Neural cell (in vitro differentiated cells): ENCODE measurements around the gene ARFGAP1. TPM values are rescaled to one million over a fixed set of nuclear protein-coding genes. Genes with fewer than 3 reads are reported as not detected.

Source experiments
- H2AFZ ChIP-seq: fragments of 200-600, 300-800 bp; sonication (generic), shearing (Covaris generic); 2 replicates; pipeline ENCODE4 v1.6.0; 2014; ENCODE audit warnings: low read depth, mild to moderate bottlenecking, antibody characterized with exemption, low read length, moderate library complexity
- H3F3A ChIP-seq: fragments of 200-600 bp; shearing (Covaris generic); 2 replicates; pipeline ENCODE4 v1.6.1; 2016; ENCODE audit warnings: mild to moderate bottlenecking, moderate library complexity, mixed read lengths, antibody characterized with exemption, low read length; ENCODE audit not compliant: insufficient read depth, poor library complexity, severe bottlenecking
- H3K27ac ChIP-seq: fragments of 200-600, 300-800 bp; sonication (generic), shearing (Covaris generic); 2 replicates; pipeline ENCODE4 v1.5.1; 2014; ENCODE audit warnings: mild to moderate bottlenecking, low read length, moderate library complexity
- H3K27me3 ChIP-seq: fragments of 300-800, 200-600 bp; sonication (generic), shearing (Covaris generic); 2 replicates; pipeline ENCODE4 v1.6.0; 2014; ENCODE audit warnings: mild to moderate bottlenecking, low read depth, low read length, moderate library complexity; ENCODE audit not compliant: insufficient read depth
- H3K36me3 ChIP-seq: fragments of 300-800, 200-600 bp; sonication (generic), shearing (Covaris generic); 2 replicates; pipeline ENCODE4 v1.5.1; 2014; ENCODE audit warnings: mild to moderate bottlenecking, antibody characterized with exemption, low read length, moderate library complexity; ENCODE audit not compliant: insufficient read depth
- H3K4me2 ChIP-seq: fragments of 300-800, 200-600 bp; sonication (generic), shearing (Covaris generic); 2 replicates; pipeline ENCODE4 v1.6.0; 2014; ENCODE audit warnings: mild to moderate bottlenecking, low read length
- H3K4me3 ChIP-seq: fragments of 300-800, 200-600 bp; sonication (generic), shearing (Covaris generic); 2 replicates; pipeline ENCODE4 v1.5.1; 2014; ENCODE audit warnings: mild to moderate bottlenecking, low read length, moderate library complexity
- H3K79me2 ChIP-seq: fragments of 200-600 bp; shearing (Covaris generic); replicated peaks from 2 replicates; pipeline ENCODE4 v1.6.0; 2014; ENCODE audit warnings: mild to moderate bottlenecking, low read length, moderate library complexity; ENCODE audit not compliant: insufficient read depth
- H3K9ac ChIP-seq: fragments of 300-800, 200-600 bp; sonication (generic), shearing (Covaris generic); 2 replicates; pipeline ENCODE4 v1.6.1; 2016; ENCODE audit warnings: mild to moderate bottlenecking, low read length, mixed read lengths
- H3K9me2 ChIP-seq: fragments of 200-600 bp; shearing (Covaris generic); 2 replicates; pipeline ENCODE4 v1.6.1; 2016; ENCODE audit warnings: mild to moderate bottlenecking, low read length, mixed read lengths; ENCODE audit not compliant: insufficient read depth
- H3K9me3 ChIP-seq: fragments of 200-600, 300-800 bp; sonication (generic), shearing (Covaris generic); 2 replicates; pipeline ENCODE4 v1.6.1; 2016; ENCODE audit warnings: mild to moderate bottlenecking, mixed run types, low read length, moderate library complexity, mixed read lengths
- H4K20me1 ChIP-seq: fragments of 200-600 bp; shearing (Covaris generic); 2 replicates; pipeline ENCODE4 v1.6.1; 2016; ENCODE audit warnings: mild to moderate bottlenecking, mixed run types; ENCODE audit not compliant: insufficient read depth
- CTCF ChIP-seq: fragments of 450-650 bp; IDR thresholded peaks from 2 replicates; pipeline ENCODE4 v1.5.1; 2014; ENCODE audit warnings: antibody characterized with exemption, mild to moderate bottlenecking, moderate library complexity; ENCODE audit not compliant: poor library complexity, severe bottlenecking
- EP300 ChIP-seq: fragments of 450-650 bp; conservative IDR thresholded peaks from 2 replicates; pipeline ENCODE4 v1.6.1; 2014; ENCODE audit warnings: antibody characterized with exemption, mild to moderate bottlenecking, moderate library complexity; ENCODE audit not compliant: poor library complexity, severe bottlenecking
- EZH2 ChIP-seq: fragments of 200-600, 300-800 bp; shearing (Covaris generic), sonication (generic); IDR thresholded peaks from 2 replicates; pipeline ENCODE4 v1.6.1; 2014; ENCODE audit warnings: antibody characterized with exemption, low read length, borderline replicate concordance, mild to moderate bottlenecking; ENCODE audit not compliant: insufficient read depth, poor library complexity, severe bottlenecking
- MXI1 ChIP-seq: fragments of 450-650 bp; conservative IDR thresholded peaks from 2 replicates; pipeline ENCODE4 v1.6.1; 2014; ENCODE audit warnings: antibody characterized with exemption, mild to moderate bottlenecking; ENCODE audit not compliant: poor library complexity, severe bottlenecking
- POLR2AphosphoS5 ChIP-seq: IDR thresholded peaks from 2 replicates; pipeline ENCODE4 v1.6.1; 2012
- RAD21 ChIP-seq: fragments of 450-650 bp; conservative IDR thresholded peaks from 2 replicates; pipeline ENCODE4 v1.6.1; 2014; ENCODE audit warnings: antibody characterized with exemption, mild to moderate bottlenecking, moderate library complexity
- REST ChIP-seq: IDR thresholded peaks from 2 replicates; pipeline ENCODE4 v1.6.1; 2012; ENCODE audit warnings: borderline replicate concordance
- SMC3 ChIP-seq: fragments of 450-650 bp; conservative IDR thresholded peaks from 2 replicates; pipeline ENCODE4 v1.6.1; 2014; ENCODE audit warnings: antibody characterized with exemption, mild to moderate bottlenecking, moderate library complexity; ENCODE audit not compliant: poor library complexity
- TAF1 ChIP-seq: IDR thresholded peaks from 2 replicates; pipeline ENCODE4 v1.6.1; 2012; ENCODE audit warnings: low read depth
- polyA plus RNA-seq: library from polyadenylated mRNA; depleted of rRNA; stranded (reverse); fragments of >200 nt; gene quantifications from 2 replicates; pipeline ENCODE4 v1.2.3, GENCODE V29; 2014

The ARFGAP1 gene
- polyA plus RNA-seq, 1 donor from 2014 or later = 70.2 TPM

GRCh38 chr20:63284083-63284440 is 11.4 kb downstream of the ARFGAP1 start:
- H3K9me2 ChIP-seq = no peaks in the 10 kb centered on the region
- H3K27me3 ChIP-seq = no peaks in the 10 kb centered on the region
- no peak overlapping the region for H3K27ac ChIP-seq
- no peaks in the 10 kb centered on the region for H3K36me3 ChIP-seq
- no peaks in the 10 kb centered on the region for H3K79me2 ChIP-seq
- H4K20me1 ChIP-seq = no peaks in the 10 kb centered on the region
- H3F3A ChIP-seq = no peaks in the 10 kb centered on the region
- no peak overlapping the region for H3K4me2 ChIP-seq
- H3K4me3 ChIP-seq = no peak overlapping the region
- H2AFZ ChIP-seq = no peak overlapping the region
- H3K9ac ChIP-seq = no peak overlapping the region
- TF ChIP-seq POLR2AphosphoS5 (no peak), TAF1 (no peak), RAD21 (no peak), SMC3 (no peak), REST (no peak), CTCF (no peak), MXI1 (no peak), EP300 (no peak), EZH2 (no peak)
- no peaks in the 10 kb centered on the region for H3K9me3 ChIP-seq

GRCh38 chr20:63284544-63284949 is 11.9 kb downstream of the ARFGAP1 start:
- no peaks in the 10 kb centered on the region for H4K20me1 ChIP-seq

More at GRCh38 chr20:63284544-63284949, 11.9 kb downstream of the ARFGAP1 start:
- Histone ChIP-seq H3K9ac (no peak overlapping the region), H3K4me2 (no peak overlapping the region), H3K9me2 (no peaks in the 10 kb centered on the region), H3K4me3 (no peak overlapping the region), H3K27me3 (no peaks in the 10 kb centered on the region), H3K36me3 (no peaks in the 10 kb centered on the region), H3K79me2 (no peaks in the 10 kb centered on the region), H2AFZ (no peak overlapping the region), H3K27ac (no peak overlapping the region), H3K9me3 (no peaks in the 10 kb centered on the region), H3F3A (no peaks in the 10 kb centered on the region)
- TF ChIP-seq SMC3 = no peak
- TF ChIP-seq CTCF = no peak
- TF ChIP-seq MXI1 = no peak
- no peak for TF ChIP-seq EZH2
- no peak for TF ChIP-seq RAD21
- no peak for TF ChIP-seq POLR2AphosphoS5
- no peak for TF ChIP-seq EP300
- no peak for TF ChIP-seq TAF1
